Heart left ventricle (tissue), 16 donors: ENCODE data around the gene FBXO21. TPM values are rescaled to one million over a fixed set of nuclear protein-coding genes. Genes with fewer than 3 reads are reported as not detected.
"Not testable (repeated sequence)": the region's sequence is repeated elsewhere in the genome, so short reads cannot be mapped to it uniquely, and the experiment has no call there.

Experiments used
- ATAC-seq, 4 donors: fragments of 200-7000 bp; cut with Tn5 transposase; one replicate each; pipeline ENCODE4 v1.9.1; 2020 to 2022; ENCODE audit warnings: moderate library complexity in 4 of 4, mild to moderate bottlenecking in 3 of 4, moderate number of reproducible peaks in 1 of 4
- DNase-seq, 5 donors: peaks; one replicate each; pipeline ENCODE4 v3.0.0-alpha.2; 2020
- H3K27ac ChIP-seq, 12 donors: fragments of 200-600 bp; sonication (generic) in 4 of 12; one replicate each; pipeline versions ENCODE4 v1.5.0 to v1.8.0; 2016 to 2022; ENCODE audit warnings: mild to moderate bottlenecking in 2 of 12
- H3K27me3 ChIP-seq, 9 donors: fragments of 200-600 bp; sonication (generic) in 2 of 9; one replicate each; pipeline versions ENCODE4 v1.5.1 to v1.8.0; 2016 to 2022; ENCODE audit warnings: mild to moderate bottlenecking in 3 of 9
- H3K36me3 ChIP-seq, 9 donors: fragments of 200-600 bp; sonication (generic) in 2 of 9; one replicate each; pipeline versions ENCODE4 v1.5.0 to v1.8.0; 2018 to 2022; ENCODE audit warnings: mild to moderate bottlenecking in 2 of 9
- H3K4me1 ChIP-seq, 12 donors: fragments of 200-600 bp; sonication (generic) in 4 of 12; one replicate each; pipeline versions ENCODE4 v1.5.0 to v1.8.0; 2016 to 2022; ENCODE audit warnings: mild to moderate bottlenecking in 3 of 12
- H3K4me3 ChIP-seq, 12 donors: fragments of 200-600 bp; sonication (generic) in 4 of 12; one replicate each; pipeline versions ENCODE4 v1.5.0 to v1.8.0; 2017 to 2022; ENCODE audit warnings: mild to moderate bottlenecking in 9 of 12, moderate library complexity in 4 of 12
- H3K9me3 ChIP-seq, 12 donors: fragments of 200-600 bp; sonication (generic) in 4 of 12; one replicate each; pipeline versions ENCODE4 v1.5.0 to v1.8.0; 2016 to 2022; ENCODE audit warnings: mild to moderate bottlenecking in 1 of 12
- CTCF ChIP-seq, 12 donors: fragments of 200-600 bp; sonication (generic) in 4 of 12; IDR thresholded peaks; one replicate each; pipeline versions ENCODE4 v1.5.0 to v1.8.0; 2018 to 2022; ENCODE audit warnings: antibody characterized with exemption in 12 of 12, mild to moderate bottlenecking in 5 of 12
- POLR2A ChIP-seq, 2 donors: fragments of 450-650 bp; IDR thresholded peaks; one replicate each; pipeline ENCODE4 v1.6.1; 2017; ENCODE audit warnings: antibody characterized with exemption in 2 of 2, mild to moderate bottlenecking in 2 of 2, moderate library complexity in 2 of 2
- WGBS, 4 donors: extraction: QIAGEN DNeasy Blood & Tissue Kit in 2 of 4; methylation state at CpG; one replicate each; pipeline versions ENCODE4 v1.1.5 to v1.1.7; 2013 to 2018; 5-methylcytosine and 5-hydroxymethylcytosine counted together
- intact Hi-C, 10 donors: fragments of 100-400 bp; cut with DNase I; formaldehyde crosslinking; loops; one replicate each; pipeline versions ENCODE4 v1.11.1 to v1.14.2; 2022
- polyA plus RNA-seq, 2 donors: library from polyadenylated mRNA; stranded (reverse); fragments of 200-250 nt; gene quantifications; one replicate each; pipeline ENCODE4 v1.2.3, GENCODE V29; 2013
- total RNA-seq, 9 donors: library from RNA; depleted of rRNA in 2 of 9; stranded (reverse); fragments of >200 nt in 2 of 9; fragmentation: NEBNext Ultra II Directional in 3 of 9; extraction: Animal tissue kit (Norgen Biotek cat#: 25700) in 3 of 9; gene quantifications; one replicate each; pipeline versions ENCODE4 v1.1.0 to v1.2.4, GENCODE V29; 2016 to 2023
- donor health status: ischemic (EF 13 %, LVEDD 7.1; RV severe dilation, severe dysfunction).
- donor health status: healthy with polysubstance abuse.
- donor health status: DM: no; HTN: yes; CAD: no.
- donor health status: DM: no; HTN: no; CAD: no.
- donor health status: ischemic (EF 25% LVEDD 6.9; RV normal size, moderate dysfunction).
- donor health status: ischemic (EF 25% LVEDD 5.7; RV mildly dilated, moderate dysfunction).
- donor health status: healthy.
- donor health status: DM: yes; HTN: yes; CAD: no.
- donor health status: ischemic (EF 35%, LVEDD 5.7; RV mildly dilated, moderate dysfunction).
- donor health status: nonischemic (EF 11% LVEDD 7.7; RV severe dilation, severe dysfunction).
- donor health status: DM: yes; HTN: yes; CAD: no.
- donor health status: PGD.
- donor health status: ischemic (EF 29% LVEDD 5.4; RV normal size, mild dysfunction).
- donor health status: nonischemic (EF 23%, LVEDD 6.1; RV moderate dilation, normal function).

The FBXO21 gene
- total and polyA plus RNA-seq, 11 donors = 10.9 to 82.4 (median 44.1) TPM

- peaks cover 0 to 33% (median 6%) of the 10 kb centered on the region in 9 donors for H3K27me3 ChIP-seq
- intact Hi-C loops = loop anchor here in 6 of 10 donors (5.0 kb wide), 4 partner anchors 45 to 70 kb away; no protein-coding TSS in a partner anchor
- peak in 1 of 4 donors; percentile 10 for ATAC-seq
- H3K4me1 ChIP-seq = peaks cover 0 to 62% (median 25%) of the 10 kb centered on the region in 12 donors
- H3K9me3 ChIP-seq = no peaks in the 10 kb centered on the region
- DNase-seq = peak in 1 of 5 donors; percentile 27
- peaks cover 0 to 4% (median 0%) of the 10 kb centered on the region in 9 donors for H3K36me3 ChIP-seq
- peak overlapping the region in 8 of 12 donors; percentile 65 to 91 (median 74) for H3K4me3 ChIP-seq
- peak overlapping the region in 5 of 12 donors; percentile 1 to 79 (median 33) for H3K27ac ChIP-seq
- WGBS, 4 donors = 23 to 34% (median 31%) methylated on average over 8 of the region's 8 CpGs
- TF ChIP-seq CTCF (IDR thresholded peaks at IDR 0.05) (no peak), POLR2A (IDR thresholded peaks at IDR 0.05) (no peak)
Observed at GRCh38 chr12:117097159-117097558, 93.1 kb downstream of the FBXO21 start.

GRCh38 chr12:117096501-117097042, 93.7 kb downstream of the FBXO21 start:
- peaks cover 0 to 4% (median 0%) of the 10 kb centered on the region in 9 donors for H3K36me3 ChIP-seq
- peak overlapping the region in 4 of 12 donors; percentile 65 to 77 (median 71) for H3K4me3 ChIP-seq
- TF ChIP-seq POLR2A (IDR thresholded peaks at IDR 0.05) = no peak
- no peak for TF ChIP-seq CTCF (IDR thresholded peaks at IDR 0.05)
- intact Hi-C loops = loop anchor here in 6 of 10 donors (5.0 kb wide), 4 partner anchors 44 to 69 kb away; no protein-coding TSS in a partner anchor
- H3K4me1 ChIP-seq = peaks cover 0 to 66% (median 26%) of the 10 kb centered on the region in 12 donors
- H3K27me3 ChIP-seq = peaks cover 0 to 32% (median 6%) of the 10 kb centered on the region in 9 donors
- H3K9me3 ChIP-seq = no peaks in the 10 kb centered on the region
- H3K27ac ChIP-seq = peak overlapping the region in 5 of 12 donors; percentile 1 to 79 (median 19)
- ATAC-seq = no peak
- WGBS, 4 donors = 33 to 58% (median 55%) methylated on average over 11 of the region's 11 CpGs
- DNase-seq = no peak

GRCh38 chr12:117095191-117095590, 95.1 kb downstream of the FBXO21 start:
- peak overlapping the region in 2 of 12 donors; percentile 45 to 60 for H3K27ac ChIP-seq
- 84 to 89% (median 86%) methylated on average over 10 of the region's 10 CpGs for WGBS, 4 donors
- H3K27me3 ChIP-seq = peaks cover 0 to 24% (median 6%) of the 10 kb centered on the region in 9 donors
- peaks cover 0 to 76% (median 27%) of the 10 kb centered on the region in 12 donors for H3K4me1 ChIP-seq
- not testable (repeated sequence) for DNase-seq, H3K4me3 ChIP-seq, H3K36me3 ChIP-seq, ATAC-seq, H3K9me3 ChIP-seq
- intact Hi-C loops = loop anchor here in 6 of 10 donors (5.0 kb wide), 4 partner anchors 43 to 68 kb away; no protein-coding TSS in a partner anchor

GRCh38 chr12:117093918-117094630, 96.2 kb downstream of the FBXO21 start:
- Histone ChIP-seq H3K4me1 (peaks cover 0 to 70% (median 20%) of the 10 kb centered on the region in 12 donors), H3K27me3 (peaks cover 0 to 18% (median 6%) of the 10 kb centered on the region in 9 donors), H3K9me3 (peaks cover 0 to 13% (median 6%) of the 10 kb centered on the region in 12 donors), H3K27ac (peak overlapping the region in 2 of 12 donors; percentile 45 to 60), H3K4me3 (no peak overlapping the region), H3K36me3 (peaks cover 0 to 4% (median 0%) of the 10 kb centered on the region in 9 donors)
- 37 to 47% (median 43%) methylated on average over 18 of the region's 18 CpGs for WGBS, 4 donors
- TF ChIP-seq CTCF (IDR thresholded peaks at IDR 0.05) (no peak), POLR2A (IDR thresholded peaks at IDR 0.05) (no peak)
- intact Hi-C loops = no loop called here
- ATAC-seq (peak in 2 of 4 donors; percentile 13 to 25), DNase-seq (no peak)
